HG03565 (cell line): ENCODE data around the gene HSPA9.

Source experiments
- ATAC-seq: cut with Tn5 transposase; IDR thresholded peaks from one replicate; pipeline ENCODE4 v1.9.1; 2021; ENCODE audit warnings: mild to moderate bottlenecking, moderate library complexity; ENCODE audit not compliant: unreplicated experiment

The HSPA9 gene

DNA sequence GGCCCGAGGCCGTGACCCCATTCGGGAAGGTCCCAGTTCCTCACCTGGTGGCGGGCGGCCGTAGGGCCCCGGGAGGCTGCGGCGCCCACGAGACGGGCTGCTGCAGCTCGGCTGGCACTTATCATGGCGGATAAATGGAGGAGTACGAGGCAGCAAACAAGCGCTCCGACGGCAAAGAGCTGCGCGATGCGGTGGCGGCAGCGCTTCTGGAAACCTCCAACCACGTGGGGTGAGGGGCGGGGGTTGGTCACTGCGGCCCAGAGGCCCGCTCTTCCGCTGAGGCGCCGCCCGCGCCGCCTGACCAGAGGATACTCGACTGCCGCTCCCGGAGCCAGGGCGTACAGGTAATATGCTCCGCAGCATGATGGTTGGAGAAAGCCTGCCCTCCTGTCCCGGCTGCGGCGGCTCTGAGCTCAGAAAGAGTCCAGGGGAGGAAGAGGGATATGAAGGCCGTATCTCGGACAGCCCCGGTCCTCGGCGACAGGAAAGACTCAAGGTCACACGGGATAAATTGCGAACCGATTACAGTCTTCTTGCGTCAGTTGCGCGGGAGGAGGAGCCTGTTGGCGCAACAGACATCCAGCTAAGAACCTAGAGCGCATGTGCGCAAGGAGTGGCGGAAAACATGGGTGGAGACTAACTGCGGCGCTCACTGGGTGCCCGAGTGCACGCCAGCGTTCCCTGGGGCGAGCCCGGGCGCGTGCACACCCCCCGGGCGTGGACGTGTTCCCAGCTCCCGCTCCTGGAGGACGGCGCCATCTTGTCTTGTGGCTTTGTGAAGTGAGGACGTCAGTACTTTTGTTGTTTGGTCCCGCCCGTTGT lies at the start of gene HSPA9:
Gene HSPA9, minus strand, starts transcription at position 208 of the 822 bp plus-strand sequence. Its CDS starts 83 bp downstream, at position 125.
- peak; percentile 77 for ATAC-seq

DNA sequence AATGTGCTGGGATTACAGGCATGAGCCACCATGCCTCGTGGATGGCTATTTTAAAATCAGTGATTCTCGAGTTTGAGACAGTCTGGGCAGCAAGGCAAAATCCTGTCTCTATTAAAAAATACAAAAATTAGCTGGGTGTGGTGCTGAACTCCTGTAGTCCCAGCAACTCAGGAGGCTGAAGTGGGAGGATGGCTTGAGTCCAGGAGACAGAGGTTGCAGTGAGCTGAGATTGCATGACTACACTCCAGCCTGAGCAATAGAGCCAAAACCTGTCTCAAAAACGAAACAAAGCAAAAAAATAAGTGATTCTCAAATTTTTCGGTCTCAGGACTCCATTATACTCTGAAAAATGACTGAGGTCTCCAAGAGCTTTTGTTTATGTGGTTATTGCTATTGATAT lies 47.9 kb upstream of the HSPA9 start:
- no peak for ATAC-seq

DNA sequence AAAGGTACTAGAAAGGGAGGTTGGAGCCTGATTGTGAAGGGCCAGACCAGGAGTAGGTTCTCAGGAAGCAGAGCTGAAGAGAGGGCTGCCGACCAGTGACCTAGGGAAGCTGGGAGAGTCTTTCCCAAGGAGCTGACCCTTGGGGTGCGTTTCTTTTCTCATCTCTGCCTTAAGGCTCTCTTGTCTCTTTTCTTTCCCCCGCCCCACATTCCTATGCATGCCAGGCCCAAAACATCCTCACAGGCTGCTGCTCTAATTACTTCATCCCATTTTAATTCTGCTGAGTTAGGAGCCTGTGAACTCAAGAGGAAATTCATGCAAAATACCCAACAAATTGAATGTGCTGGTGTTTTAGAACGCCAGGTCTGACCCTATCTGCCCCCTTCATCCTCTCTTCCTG lies 46.9 kb upstream of the HSPA9 start:
- ATAC-seq = no peak

DNA sequence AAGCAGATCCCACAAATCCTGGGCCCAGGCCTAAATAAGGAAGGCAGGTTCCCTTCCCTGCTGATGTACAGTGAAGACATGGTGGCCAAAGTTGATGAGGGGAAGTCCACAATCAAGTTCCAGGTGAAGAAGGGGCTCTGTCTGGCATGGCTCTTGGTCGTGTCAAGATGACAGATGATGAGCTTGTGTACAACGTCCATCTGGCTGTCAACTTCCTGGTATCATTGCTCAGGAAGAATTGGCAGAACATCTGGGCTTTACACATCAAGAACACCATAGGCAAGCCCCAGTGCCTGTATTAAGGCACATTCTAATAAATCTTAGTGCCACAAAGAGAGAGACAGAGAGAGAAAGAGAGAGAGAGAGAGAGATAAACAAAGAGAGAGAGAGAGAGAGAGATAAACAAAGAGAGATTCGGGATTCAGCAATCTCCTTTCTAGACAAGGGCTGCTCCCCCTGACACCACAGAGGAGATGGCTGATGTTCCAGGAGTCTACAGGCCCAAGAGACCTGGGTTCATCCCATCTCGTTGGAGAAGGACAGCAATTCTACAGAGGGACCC lies 45.5 kb upstream of the HSPA9 start:
- ATAC-seq = no peak

DNA sequence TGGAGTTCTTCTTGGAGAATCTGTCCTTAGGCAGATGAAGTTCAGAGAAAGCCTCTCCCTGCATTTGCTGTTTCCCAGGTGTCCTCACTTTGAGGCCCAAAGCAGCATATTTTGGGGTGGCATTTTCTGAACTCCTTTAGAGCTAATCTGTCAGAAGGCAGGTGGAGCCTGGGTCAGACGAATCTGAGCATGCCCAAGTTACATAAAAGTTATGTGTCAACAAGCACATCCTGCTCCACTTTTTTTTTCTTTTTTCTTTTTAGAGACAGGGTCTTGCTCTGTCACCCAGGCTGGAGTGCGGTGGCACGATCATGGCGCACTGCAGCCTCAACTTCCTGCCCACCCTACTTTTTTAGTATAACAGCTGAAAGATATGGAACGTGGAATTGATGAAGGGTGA lies 41.3 kb upstream of the HSPA9 start:
- ATAC-seq = no peak

DNA sequence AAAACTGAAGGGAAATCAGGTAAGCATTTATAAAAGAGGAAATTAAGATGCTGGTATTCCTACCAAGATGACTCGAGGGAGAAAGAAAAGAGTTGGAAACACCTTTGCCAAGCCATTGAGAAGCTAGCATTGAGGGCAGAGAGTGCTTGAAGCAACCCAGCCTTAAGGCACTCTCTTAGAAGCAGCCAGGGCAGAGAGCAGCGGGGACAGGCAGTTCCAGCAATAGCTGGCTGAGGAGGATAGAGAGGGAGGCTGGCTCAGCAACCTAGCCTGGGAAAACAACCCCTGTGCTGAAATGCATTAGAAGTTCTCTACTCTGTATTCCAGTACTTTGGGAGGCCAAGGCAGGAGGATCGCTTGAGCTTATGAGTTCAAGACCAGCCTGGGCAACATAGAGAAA lies 40.3 kb upstream of the HSPA9 start:
- ATAC-seq = no peak

DNA sequence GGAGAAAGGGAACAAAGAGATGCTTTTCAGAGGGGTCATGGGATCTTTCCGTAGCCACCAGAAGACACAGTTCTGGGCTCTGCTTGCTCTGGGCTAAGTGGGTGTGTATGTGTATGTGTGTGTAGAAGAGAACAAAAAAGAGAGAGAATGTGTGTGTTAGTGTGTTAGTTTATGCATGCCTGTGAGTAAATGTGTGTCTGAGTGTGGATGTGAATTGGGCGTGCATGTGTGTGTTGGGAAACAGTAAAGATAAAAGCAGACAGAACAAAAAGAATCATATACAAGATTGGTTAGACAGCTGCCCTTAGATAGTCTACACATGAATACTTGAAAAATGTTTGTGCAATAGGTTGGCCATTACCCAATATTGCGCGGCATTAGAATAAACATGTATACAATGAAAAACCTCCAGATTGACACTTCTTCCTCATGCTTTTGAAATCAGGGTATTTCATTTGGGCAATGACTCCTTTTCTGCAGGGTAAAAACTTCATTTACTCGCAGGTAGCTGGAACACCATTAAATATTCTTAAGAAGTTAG lies 36.5 kb upstream of the HSPA9 start:
- ATAC-seq = no peak

DNA sequence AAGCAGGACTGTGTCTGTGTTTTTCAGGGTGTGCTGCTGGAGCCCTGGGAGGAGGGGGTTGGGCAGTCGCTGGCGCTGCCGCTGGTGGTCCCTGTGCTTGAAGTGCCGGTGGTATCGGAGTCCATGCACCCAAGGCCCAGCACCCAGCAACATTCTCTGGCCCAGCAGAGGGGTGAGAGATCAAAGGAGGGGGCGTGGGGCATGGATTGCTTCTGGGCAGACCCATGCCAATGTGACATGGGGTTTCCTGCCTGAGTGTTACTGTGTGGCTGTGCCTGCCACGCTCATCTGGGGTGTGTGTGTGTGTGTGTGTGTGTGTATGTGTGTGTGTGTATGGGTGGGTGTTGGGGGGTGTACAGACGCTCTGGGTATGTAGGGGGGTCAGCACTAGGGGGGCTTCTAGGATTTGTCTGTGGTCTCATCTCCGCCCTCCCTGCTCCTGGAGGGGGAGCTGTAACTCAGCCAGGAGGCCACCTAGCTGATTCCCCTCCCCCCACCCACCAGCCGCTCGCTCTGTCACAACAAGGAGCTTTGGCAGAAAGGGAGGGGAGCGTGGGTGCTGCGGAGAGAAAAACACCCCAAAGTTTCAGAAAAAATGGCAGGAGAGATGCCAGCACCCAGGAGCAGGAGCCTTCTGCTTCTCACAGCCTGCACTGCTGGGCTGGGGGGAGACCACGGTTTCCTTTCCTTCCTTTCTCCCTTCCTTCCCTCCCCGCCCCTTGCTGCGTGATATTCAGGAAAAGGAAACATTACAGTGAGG lies 35.9 kb upstream of the HSPA9 start:
- ATAC-seq = no peak

DNA sequence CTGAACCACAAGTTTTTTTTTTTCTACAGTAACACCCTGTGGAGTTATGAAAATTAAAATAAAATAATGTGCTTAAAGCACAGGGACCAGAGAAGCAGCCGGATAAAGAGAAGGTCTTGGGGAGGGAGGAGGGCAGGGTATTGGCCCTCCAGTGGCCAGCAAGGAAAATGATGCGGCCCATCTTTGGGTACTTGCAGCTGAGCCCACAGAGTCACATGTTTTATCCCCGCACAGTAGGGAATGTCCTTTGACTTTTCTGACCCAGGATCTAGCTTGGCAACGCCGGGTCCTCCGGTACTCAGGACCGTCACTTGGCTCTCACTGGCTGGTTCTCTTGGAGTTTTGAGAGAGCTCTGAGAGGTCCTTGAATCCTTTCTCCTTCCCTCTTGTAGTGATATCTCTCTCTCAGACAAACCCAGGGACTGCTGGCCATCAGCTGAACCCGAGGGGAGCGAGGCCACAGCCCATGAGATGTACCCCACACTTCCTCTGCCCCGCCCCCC lies 35.3 kb upstream of the HSPA9 start:
- ATAC-seq = no peak

DNA sequence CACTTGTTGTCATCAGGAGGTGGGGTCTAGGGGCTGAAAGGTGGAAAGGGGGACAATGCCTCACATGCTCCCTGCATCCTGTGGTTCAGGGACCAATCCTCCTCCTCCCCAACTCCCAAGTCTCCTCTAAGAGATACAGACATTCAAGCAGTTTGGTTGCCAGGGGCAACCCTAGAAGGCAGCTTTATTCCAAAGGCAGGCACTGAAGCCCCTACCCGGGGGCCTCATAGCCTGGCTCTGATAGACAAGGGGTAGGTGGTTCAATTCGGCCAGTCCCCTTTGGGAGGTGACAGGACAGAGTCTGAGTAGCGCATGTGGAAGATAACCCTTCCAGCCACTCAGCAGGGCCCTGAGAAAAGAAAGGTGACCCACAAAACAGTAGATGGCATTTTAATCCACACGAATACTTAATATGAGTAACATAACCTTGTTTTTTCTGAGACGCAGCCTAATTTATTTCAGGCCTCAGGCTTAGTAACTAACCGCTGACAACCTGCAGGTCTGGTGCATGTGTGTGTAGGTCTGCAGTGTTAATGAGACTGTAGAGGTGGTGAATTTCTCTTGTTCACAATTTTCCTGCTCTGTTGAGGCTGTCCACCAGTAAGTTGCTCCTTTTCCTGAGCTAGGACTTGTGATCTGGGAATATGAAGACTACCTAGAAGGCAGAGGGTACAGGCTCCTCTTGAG lies 31.3 kb upstream of the HSPA9 start:
- no peak for ATAC-seq

DNA sequence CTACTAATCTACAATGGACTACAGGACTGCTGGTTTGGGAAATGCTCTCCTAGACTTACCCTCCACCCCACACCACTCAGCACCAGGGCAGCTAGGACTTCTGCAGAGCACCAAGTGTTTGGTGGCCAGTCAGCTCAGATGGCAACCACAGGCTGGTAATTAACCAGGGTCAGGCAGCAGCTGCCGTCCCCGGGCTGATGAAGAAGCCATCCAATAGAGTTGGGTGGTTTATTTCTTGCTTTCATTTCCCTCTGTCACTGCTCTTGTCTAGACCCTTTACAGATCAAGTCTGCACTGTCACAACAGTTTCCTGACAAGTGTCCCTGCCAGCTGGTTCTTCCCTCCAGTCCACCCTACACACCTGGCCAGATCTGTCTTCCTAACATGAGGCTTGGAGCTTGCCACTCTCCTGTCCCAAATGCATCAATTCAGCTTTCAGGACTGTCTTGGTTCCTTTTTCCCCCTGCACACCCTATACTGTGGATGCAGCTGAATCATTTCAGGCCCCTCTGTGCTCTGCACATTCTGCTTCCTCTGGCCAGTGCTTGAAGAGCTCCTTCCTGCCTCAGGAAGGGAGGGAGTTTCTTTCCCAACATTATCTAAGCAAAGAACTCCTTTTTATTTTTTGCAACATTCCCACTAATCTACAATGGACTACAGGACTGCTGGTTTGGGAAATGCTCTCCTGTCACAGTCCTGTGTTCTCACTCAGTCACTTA lies 30.2 kb upstream of the HSPA9 start:
- peak; percentile 46 for ATAC-seq

DNA sequence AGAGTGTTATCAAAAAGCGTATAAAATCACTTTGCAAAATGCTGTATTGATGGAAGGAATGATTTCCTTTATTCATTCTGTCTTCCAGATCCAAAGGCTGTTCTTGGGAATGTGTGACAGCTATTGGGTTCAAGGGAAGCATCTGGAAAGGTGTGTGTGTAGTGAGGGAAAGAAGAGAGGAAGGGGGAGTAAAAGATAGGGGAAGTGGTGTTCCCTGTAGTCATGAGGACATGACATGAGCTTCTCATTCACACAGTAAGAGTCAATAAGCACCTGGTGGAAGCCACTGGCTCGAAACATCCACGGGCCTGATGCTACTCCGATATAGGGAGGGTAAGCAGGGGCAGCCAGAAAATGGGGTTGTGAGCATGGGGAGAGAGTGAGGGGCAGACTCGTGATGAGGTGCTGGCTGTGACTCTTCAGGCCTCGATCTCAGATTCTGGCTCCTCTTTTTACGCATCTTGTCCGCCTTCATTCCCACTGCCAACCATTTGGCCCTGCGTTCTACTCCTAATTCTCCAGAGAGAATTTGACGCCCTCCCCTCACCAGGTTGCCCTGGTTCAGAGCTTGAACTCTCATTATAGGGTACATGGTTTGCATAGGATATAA lies 29.1 kb upstream of the HSPA9 start:
- ATAC-seq = no peak

DNA sequence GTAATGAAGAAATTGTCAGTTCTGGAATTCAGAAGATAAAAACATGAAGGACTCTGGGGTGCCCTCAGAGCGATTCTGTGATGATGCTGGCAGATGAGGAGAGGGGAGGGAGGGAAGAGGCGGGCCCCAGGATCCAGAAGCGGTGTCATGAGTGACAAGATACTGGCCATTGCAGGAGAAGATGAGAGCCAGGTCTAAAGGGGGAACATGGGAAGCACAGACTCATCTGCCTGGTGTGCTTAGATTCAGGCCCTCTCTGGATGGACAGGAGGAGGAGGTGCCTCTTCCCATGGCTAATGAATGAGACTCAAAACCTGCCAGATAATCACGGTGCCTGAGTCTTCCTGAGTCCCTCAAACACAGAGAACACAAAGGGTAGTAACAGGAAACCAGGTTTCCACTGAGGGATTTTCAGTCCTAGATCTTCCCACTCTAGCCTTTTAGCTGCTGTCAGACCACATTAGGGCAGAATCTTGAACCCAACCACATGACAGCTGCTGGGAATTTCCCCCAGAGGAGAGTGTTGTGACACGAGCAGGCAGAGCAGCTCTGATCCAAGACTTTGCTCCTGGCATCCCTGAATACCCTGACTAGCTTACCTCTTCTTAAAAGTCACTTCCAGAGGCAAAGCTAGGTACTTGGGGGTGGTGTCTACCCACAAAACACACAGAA lies 28.2 kb upstream of the HSPA9 start:
- ATAC-seq = no peak

DNA sequence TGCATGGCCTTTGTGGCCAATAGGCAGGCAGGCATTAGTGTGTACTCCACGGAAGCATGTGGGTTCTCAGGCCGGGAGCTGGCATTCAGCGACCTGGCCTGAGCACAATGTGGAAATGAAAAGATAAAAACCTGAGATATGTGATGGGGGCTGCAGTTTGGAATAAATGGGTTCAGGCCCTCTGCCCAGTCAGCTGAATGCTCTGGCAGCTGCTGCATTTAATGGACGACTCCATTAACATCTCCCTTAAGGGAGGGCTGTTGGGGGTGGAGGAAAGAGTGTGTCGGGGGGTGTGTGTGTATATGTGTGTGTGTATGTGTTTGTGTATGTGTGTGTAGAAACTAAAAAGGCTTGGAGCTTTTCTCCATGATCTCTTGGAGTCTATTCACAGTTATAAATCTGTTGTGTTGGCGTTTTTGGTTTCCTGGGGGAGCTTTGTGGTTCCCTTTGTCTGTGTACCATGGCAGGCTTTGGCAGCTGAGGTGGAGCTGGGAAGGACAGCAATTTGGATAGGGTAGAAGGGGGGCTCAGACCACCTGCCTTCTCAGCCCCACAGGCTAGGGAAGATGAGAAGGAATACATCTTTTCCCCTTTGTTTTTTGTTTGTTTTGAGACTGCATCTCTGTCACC lies 27.3 kb upstream of the HSPA9 start:
- no peak for ATAC-seq

DNA sequence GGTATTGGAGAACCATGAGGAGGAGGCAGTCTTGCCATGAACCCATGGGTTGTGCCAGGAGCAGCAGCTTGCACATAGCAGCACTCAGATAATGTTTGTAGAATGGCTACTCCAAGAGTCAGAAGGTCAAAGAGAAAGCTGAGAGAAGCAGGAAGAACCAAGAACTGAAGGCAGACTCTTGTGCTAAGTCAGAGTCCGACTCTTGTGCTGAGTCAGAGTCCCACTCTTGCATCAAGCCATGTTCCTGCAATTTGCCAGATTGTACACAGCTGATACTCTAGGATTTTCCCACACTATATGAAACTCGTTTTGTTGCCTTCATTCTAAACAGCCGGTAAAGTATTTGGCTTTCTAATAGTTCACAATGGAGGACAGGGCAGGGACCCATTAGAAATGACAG lies 26.2 kb upstream of the HSPA9 start:
- no peak for ATAC-seq

DNA sequence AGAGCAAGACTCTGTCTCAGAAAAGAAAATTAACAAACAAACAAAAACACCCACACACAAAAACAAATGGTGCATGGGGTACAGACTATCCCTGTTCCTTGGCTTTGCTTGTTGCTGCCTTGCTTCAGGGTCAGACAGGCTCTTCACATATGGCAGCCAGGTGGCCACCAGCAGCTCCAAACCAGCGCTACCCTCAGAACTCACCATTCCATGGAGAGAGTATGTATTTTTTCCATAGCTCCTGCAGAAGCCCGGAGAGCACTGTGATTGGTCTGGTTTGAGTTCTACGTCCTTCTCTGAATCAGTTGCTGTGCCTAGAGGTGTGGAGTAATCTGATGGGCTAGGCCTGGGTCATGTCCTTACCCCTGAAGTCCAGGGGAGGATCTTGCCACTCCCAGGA lies 25.2 kb upstream of the HSPA9 start:
- no peak for ATAC-seq

DNA sequence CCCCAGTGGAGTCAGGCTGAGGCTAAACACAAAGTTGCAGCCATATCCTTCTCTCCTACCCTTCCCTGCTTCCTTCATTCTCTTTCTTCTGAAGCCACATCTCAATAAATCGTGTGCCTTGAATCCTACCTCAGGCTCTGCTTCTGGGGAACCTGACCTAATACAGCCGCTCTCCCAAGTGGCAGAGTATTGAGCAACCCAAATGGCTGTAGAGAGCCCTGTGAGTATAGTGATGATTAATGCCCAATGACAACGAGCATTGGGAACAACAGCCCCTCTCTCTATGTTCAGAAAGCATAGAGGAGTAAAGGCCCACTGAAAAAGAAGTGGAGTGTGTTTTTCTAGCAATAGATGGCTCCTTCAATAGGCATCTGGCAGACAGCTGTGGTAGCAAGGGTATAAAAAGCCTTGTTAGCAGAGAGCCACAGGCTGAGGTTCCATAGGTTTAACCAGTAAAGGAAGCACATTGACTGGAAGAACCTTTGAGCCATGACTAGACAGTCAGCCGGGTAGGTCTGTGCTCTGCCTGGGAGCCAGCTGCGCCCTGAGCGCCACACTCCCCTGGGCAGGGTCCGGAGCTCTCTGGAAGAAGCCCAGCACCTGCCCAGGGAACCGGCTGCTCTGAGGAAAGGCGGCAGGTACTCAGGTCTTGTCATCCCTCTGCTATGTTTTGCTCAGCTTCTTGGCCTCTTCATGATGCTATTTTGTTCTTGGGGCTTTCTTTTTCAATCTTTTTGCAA lies 22.6 kb upstream of the HSPA9 start:
- ATAC-seq = no peak
